Activated B cell treated with CpG ODN at 0.5 μM for 24 hours (primary cell): ENCODE results near the gene RRAGC. TPM values are rescaled to one million over a fixed set of nuclear protein-coding genes. Genes with fewer than 3 reads are reported as not detected.

Experiments
- ATAC-seq: fragments of 200-7000 bp; cut with Tn5 transposase; one replicate; pipeline ENCODE4 v1.10.0; 2021; ENCODE audit warnings: low read depth, mild to moderate bottlenecking, moderate library complexity
- CTCF ChIA-PET: fragments of 350-600 bp; sonication (Branson Sonifier 250); formaldehyde crosslinking; loops from one replicate; lab custom pipeline; 2021; ENCODE audit warnings: antibody characterized with exemption; lab: Charles Lee
- POLR2A ChIA-PET: fragments of 350-600 bp; sonication (Branson Sonifier 250); formaldehyde crosslinking; loops from one replicate; lab custom pipeline; 2021; ENCODE audit warnings: antibody characterized with exemption; lab: Charles Lee
- DNase-seq: peaks from one replicate; pipeline ENCODE4 v3.0.0; 2022
- H3K27ac Mint-ChIP-seq: one replicate; pipeline ENCODE4 v1.8.0; 2020; ENCODE audit warnings: mixed read lengths
- H3K27me3 Mint-ChIP-seq: one replicate; pipeline ENCODE4 v1.8.0; 2021; ENCODE audit warnings: mixed read lengths
- H3K36me3 Mint-ChIP-seq: one replicate; pipeline ENCODE4 v1.8.0; 2021; ENCODE audit warnings: low read depth, mixed read lengths
- H3K4me1 Mint-ChIP-seq: one replicate; pipeline ENCODE4 v1.8.0; 2021; ENCODE audit warnings: mixed read lengths
- H3K4me3 Mint-ChIP-seq: one replicate; pipeline ENCODE4 v1.8.0; 2020; ENCODE audit warnings: mild to moderate bottlenecking, mixed read lengths
- H3K9me3 Mint-ChIP-seq: one replicate; pipeline ENCODE4 v1.8.0; 2020; ENCODE audit warnings: mixed read lengths
- intact Hi-C: fragments of 100-400 bp; cut with micrococcal nuclease; formaldehyde crosslinking; loops from one replicate; pipeline ENCODE4 v1.15.1; 2024
- total RNA-seq: library from RNA; stranded (reverse); gene quantifications from 2 replicates; pipeline ENCODE4 v1.2.3, GENCODE V29; 2022
- TF ChIP-seq, protein P1 (sequence below): fragments of 200-600 bp; IDR thresholded peaks from one replicate; pipeline ENCODE4 v1.8.0; 2022; ENCODE audit warnings: antibody characterized with exemption, mild to moderate bottlenecking

The RRAGC gene
- total RNA-seq, 1 donor from 2014 or later: 35.9 TPM

DNA sequence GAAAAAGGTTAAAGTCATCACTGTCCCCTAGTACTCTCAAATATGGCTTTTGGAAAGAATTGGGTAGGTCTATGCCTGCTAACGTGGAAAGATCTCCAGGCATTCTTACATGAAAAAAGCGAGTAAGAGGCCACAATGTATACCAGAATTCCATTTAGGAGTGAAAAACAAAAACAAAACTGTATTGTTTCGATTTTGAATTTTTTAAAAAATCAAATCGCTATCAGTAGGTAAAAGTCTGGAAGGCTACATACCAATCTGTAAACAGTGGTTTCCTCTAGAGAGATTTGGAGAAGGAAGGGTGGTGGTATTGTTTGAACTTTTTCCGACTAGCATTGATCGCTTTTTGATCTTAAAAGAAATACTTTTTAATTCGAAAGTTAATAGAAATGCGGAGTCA is 55.9 kb downstream of the RRAGC start:
- no peak for ATAC-seq
- H3K27me3 Mint-ChIP-seq: peaks cover 59% of the 10 kb centered on the region
- no peak for DNase-seq
- CTCF ChIA-PET: no interaction called here
- H3K4me3 Mint-ChIP-seq: peak overlapping the region; percentile 41
- TF ChIP-seq, protein P1, sequence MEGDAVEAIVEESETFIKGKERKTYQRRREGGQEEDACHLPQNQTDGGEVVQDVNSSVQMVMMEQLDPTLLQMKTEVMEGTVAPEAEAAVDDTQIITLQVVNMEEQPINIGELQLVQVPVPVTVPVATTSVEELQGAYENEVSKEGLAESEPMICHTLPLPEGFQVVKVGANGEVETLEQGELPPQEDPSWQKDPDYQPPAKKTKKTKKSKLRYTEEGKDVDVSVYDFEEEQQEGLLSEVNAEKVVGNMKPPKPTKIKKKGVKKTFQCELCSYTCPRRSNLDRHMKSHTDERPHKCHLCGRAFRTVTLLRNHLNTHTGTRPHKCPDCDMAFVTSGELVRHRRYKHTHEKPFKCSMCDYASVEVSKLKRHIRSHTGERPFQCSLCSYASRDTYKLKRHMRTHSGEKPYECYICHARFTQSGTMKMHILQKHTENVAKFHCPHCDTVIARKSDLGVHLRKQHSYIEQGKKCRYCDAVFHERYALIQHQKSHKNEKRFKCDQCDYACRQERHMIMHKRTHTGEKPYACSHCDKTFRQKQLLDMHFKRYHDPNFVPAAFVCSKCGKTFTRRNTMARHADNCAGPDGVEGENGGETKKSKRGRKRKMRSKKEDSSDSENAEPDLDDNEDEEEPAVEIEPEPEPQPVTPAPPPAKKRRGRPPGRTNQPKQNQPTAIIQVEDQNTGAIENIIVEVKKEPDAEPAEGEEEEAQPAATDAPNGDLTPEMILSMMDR: no peak
- intact Hi-C loops: no loop called here
- H3K36me3 Mint-ChIP-seq: no peaks in the 10 kb centered on the region
- no peaks in the 10 kb centered on the region for H3K9me3 Mint-ChIP-seq
- no peak overlapping the region for H3K27ac Mint-ChIP-seq
- POLR2A ChIA-PET: interaction anchor here (0.6 kb wide), 1 partner anchor 53 kb away, joined by 7 read pairs; no protein-coding TSS in a partner anchor
- H3K4me1 Mint-ChIP-seq: peaks cover 5% of the 10 kb centered on the region

DNA sequence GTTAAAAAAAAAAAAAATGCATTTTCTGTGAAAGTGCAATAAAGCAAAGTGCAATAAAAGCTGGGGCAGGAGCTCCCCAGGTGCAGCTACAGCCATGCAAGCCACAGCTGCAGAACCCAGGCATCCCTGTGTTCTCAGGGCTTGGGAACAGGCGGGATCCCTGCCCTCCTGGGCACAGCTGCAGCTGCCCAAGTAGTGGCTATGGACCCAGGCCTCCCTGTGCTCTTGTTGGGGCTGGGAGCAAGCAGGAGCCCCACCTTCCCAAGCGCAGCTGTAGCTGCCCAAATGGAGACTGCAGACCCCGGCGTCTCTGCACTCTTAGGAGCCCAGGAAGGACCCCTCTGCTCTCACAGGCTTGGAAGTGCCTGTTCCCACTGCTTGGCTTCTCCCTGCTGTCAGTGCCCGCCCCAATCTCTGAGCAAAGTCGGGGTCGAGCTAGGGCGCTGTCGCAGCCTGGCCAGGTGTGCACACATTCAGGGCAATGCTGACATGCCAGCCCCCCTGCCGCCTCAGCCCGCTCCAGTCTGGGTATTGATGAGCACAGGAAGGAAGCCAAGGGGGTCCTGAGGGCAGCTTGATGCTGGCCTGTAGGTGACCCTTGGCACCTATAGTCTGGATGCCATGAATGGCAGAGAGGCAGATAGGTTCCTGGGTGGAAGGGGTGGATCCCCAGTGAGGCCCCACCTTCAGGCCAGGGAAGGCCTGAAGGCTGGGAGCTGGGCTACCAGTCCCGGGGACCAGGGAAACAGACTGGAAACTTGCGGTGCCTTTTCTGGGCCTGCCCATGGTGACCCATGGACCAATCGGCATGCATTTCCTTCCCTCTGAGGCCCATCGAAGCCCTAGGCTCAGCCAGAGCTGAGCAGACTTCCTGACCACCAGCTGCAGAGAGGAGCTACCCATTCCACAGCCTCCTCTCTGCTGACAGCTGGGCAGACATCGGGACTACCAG is 58.6 kb downstream of the RRAGC start:
- ATAC-seq: no peak
- no peak overlapping the region for H3K4me3 Mint-ChIP-seq
- intact Hi-C loops: no loop called here
- H3K4me1 Mint-ChIP-seq: peaks cover 5% of the 10 kb centered on the region
- ChIA-PET POLR2A (no interaction called here), CTCF (no interaction called here)
- H3K27ac Mint-ChIP-seq: no peak overlapping the region
- no peaks in the 10 kb centered on the region for H3K9me3 Mint-ChIP-seq
- TF ChIP-seq, protein P1: no peak
- H3K36me3 Mint-ChIP-seq: no peaks in the 10 kb centered on the region
- DNase-seq: no peak
- peaks cover 40% of the 10 kb centered on the region for H3K27me3 Mint-ChIP-seq

DNA sequence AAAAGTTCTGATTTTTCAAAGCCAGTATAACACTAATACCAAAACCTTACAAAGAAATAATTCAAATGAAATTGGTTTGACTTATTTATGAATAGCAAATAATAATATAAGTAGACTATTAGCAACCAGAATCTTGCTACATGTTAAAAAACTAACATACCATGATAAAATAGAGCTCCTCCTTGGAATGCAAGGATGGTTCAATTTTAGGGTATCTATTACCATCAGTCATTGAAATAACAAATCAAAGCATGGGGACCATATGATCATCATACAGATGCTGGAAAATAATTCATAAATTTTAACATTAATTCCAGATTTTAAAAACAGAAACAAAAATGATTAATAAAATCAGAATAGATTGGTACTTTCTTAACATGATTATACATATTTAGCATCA is 66.3 kb downstream of the RRAGC start:
- no peak overlapping the region for H3K4me3 Mint-ChIP-seq
- no peaks in the 10 kb centered on the region for H3K4me1 Mint-ChIP-seq
- intact Hi-C loops: no loop called here
- POLR2A ChIA-PET: no interaction called here
- peaks cover 23% of the 10 kb centered on the region for H3K9me3 Mint-ChIP-seq
- H3K27ac Mint-ChIP-seq: no peak overlapping the region
- CTCF ChIA-PET: no interaction called here
- no peaks in the 10 kb centered on the region for H3K36me3 Mint-ChIP-seq
- ATAC-seq (no peak), DNase-seq (no peak)
- TF ChIP-seq, protein P1: no peak
- peaks cover 51% of the 10 kb centered on the region for H3K27me3 Mint-ChIP-seq

DNA sequence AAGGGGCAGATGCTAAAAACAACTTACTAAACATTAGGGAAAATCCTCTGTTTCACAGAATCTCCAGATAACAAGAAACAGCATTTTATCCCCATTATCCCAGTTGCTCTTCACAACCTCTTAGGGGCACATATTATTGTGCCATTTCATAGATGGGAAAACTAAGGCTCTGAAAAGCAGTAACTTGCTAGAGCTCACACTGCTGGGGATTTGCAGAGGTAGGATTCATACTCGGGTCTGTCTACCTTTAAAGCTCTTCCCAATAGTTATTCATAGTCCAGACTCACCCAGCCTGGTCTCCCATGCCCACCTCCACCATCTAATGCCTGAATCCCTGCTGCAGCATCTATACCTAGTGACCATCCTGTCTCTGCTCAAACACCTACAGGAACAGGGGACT is 67.7 kb downstream of the RRAGC start:
- intact Hi-C loops: no loop called here
- Mint-ChIP-seq H3K9me3 (peaks cover 23% of the 10 kb centered on the region), H3K27me3 (peaks cover 59% of the 10 kb centered on the region), H3K4me1 (no peaks in the 10 kb centered on the region), H3K36me3 (no peaks in the 10 kb centered on the region), H3K27ac (no peak overlapping the region), H3K4me3 (no peak overlapping the region)
- DNase-seq (no peak), ATAC-seq (no peak)
- ChIA-PET CTCF (no interaction called here), POLR2A (no interaction called here)
- TF ChIP-seq, protein P1: no peak

DNA sequence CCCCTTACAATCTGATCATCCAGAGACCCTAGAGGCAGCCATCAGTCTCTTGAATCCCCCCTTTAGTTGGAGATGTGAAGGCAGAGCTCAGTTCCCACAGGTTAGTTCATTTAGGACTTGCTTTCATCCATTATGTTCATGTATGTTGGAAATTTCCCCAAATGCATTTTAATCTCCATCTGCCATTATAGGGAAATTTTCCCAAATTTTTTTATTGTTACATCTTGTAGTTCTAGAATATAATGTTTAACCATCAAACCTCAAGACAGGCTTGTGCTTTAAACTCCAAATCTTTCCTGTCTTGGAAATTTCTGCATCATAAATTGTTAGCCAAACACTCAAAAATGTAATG is 68.4 kb downstream of the RRAGC start:
- H3K9me3 Mint-ChIP-seq: peaks cover 23% of the 10 kb centered on the region
- POLR2A ChIA-PET: no interaction called here

More for the DNA sequence above, 68.4 kb downstream of the RRAGC start:
- no peaks in the 10 kb centered on the region for H3K4me1 Mint-ChIP-seq
- H3K4me3 Mint-ChIP-seq: no peak overlapping the region
- CTCF ChIA-PET: no interaction called here
- no peaks in the 10 kb centered on the region for H3K36me3 Mint-ChIP-seq
- intact Hi-C loops: no loop called here
- ATAC-seq (no peak), DNase-seq (no peak)
- H3K27me3 Mint-ChIP-seq: peaks cover 63% of the 10 kb centered on the region
- TF ChIP-seq, protein P1: no peak
- H3K27ac Mint-ChIP-seq: no peak overlapping the region
